ENCODE results near the gene UNC13B.

Gene UNC13B

GRCh38 chr9:35254984-35255857 lies 93.4 kb downstream of the UNC13B start:
- Histone ChIP-seq H3K27me3 (ENCODE audit: insufficient read depth, low read length) (no peaks in the 10 kb centered on the region), H3K79me2 (ENCODE audit: control insufficient read depth, insufficient read depth, low read length, unreplicated experiment) (no peaks in the 10 kb centered on the region), H3K4me3 (ENCODE audit: low read depth, low read length) (no peak overlapping the region), H3K4me1 (ENCODE audit: control insufficient read depth, insufficient read depth, low read length, unreplicated experiment) (peaks cover 4% of the 10 kb centered on the region), H3K36me3 (ENCODE audit: insufficient read depth, low read length) (no peaks in the 10 kb centered on the region), H2AFZ (ENCODE audit: low read length, unreplicated experiment) (no peak overlapping the region), H3K27ac (ENCODE audit: low read depth, low read length) (no peak overlapping the region)

- H3K4me1 ChIP-seq (ENCODE audit: control insufficient read depth, insufficient read depth, low read length, unreplicated experiment) = peaks cover 4% of the 10 kb centered on the region
Measured at GRCh38 chr9:35257986-35258659, 96.3 kb downstream of the UNC13B start.

GRCh38 chr9:35258660-35259474 lies 97.1 kb downstream of the UNC13B start:
- no peak overlapping the region for H2AFZ ChIP-seq (ENCODE audit: low read length, unreplicated experiment)
- peaks cover 4% of the 10 kb centered on the region for H3K4me1 ChIP-seq (ENCODE audit: control insufficient read depth, insufficient read depth, low read length, unreplicated experiment)
- H3K27me3 ChIP-seq (ENCODE audit: insufficient read depth, low read length) = no peaks in the 10 kb centered on the region
- no peaks in the 10 kb centered on the region for H3K36me3 ChIP-seq (ENCODE audit: insufficient read depth, low read length)
- no peak overlapping the region for H3K27ac ChIP-seq (ENCODE audit: low read depth, low read length)
- no peaks in the 10 kb centered on the region for H3K79me2 ChIP-seq (ENCODE audit: control insufficient read depth, insufficient read depth, low read length, unreplicated experiment)
- no peak overlapping the region for H3K4me3 ChIP-seq (ENCODE audit: low read depth, low read length)

More at GRCh38 chr9:35257986-35258659, 96.3 kb downstream of the UNC13B start:
- Histone ChIP-seq H3K79me2 (ENCODE audit: control insufficient read depth, insufficient read depth, low read length, unreplicated experiment) (no peaks in the 10 kb centered on the region), H3K27me3 (ENCODE audit: insufficient read depth, low read length) (no peaks in the 10 kb centered on the region), H2AFZ (ENCODE audit: low read length, unreplicated experiment) (no peak overlapping the region), H3K4me3 (ENCODE audit: low read depth, low read length) (no peak overlapping the region), H3K27ac (ENCODE audit: low read depth, low read length) (no peak overlapping the region), H3K36me3 (ENCODE audit: insufficient read depth, low read length) (no peaks in the 10 kb centered on the region)

- peaks cover 4% of the 10 kb centered on the region for H3K4me1 ChIP-seq (ENCODE audit: control insufficient read depth, insufficient read depth, low read length, unreplicated experiment)
Measured at GRCh38 chr9:35260186-35260585, 98.4 kb downstream of the UNC13B start.

GRCh38 chr9:35262064-35262463 lies 100.3 kb downstream of the UNC13B start:
- Histone ChIP-seq H3K79me2 (ENCODE audit: control insufficient read depth, insufficient read depth, low read length, unreplicated experiment) (no peaks in the 10 kb centered on the region), H3K36me3 (ENCODE audit: insufficient read depth, low read length) (no peaks in the 10 kb centered on the region), H2AFZ (ENCODE audit: low read length, unreplicated experiment) (no peak overlapping the region), H3K4me3 (ENCODE audit: low read depth, low read length) (no peak overlapping the region), H3K27me3 (ENCODE audit: insufficient read depth, low read length) (no peaks in the 10 kb centered on the region), H3K4me1 (ENCODE audit: control insufficient read depth, insufficient read depth, low read length, unreplicated experiment) (no peaks in the 10 kb centered on the region), H3K27ac (ENCODE audit: low read depth, low read length) (no peak overlapping the region)

More at GRCh38 chr9:35260186-35260585, 98.4 kb downstream of the UNC13B start:
- H2AFZ ChIP-seq (ENCODE audit: low read length, unreplicated experiment) = no peak overlapping the region
- H3K36me3 ChIP-seq (ENCODE audit: insufficient read depth, low read length) = no peaks in the 10 kb centered on the region
- H3K27ac ChIP-seq (ENCODE audit: low read depth, low read length) = no peak overlapping the region
- H3K79me2 ChIP-seq (ENCODE audit: control insufficient read depth, insufficient read depth, low read length, unreplicated experiment) = no peaks in the 10 kb centered on the region
- H3K4me3 ChIP-seq (ENCODE audit: low read depth, low read length) = no peak overlapping the region
- no peaks in the 10 kb centered on the region for H3K27me3 ChIP-seq (ENCODE audit: insufficient read depth, low read length)

GRCh38 chr9:35267710-35268109 lies 105.9 kb downstream of the UNC13B start:
- Histone ChIP-seq H3K36me3 (ENCODE audit: insufficient read depth, low read length) (no peaks in the 10 kb centered on the region), H3K27ac (ENCODE audit: low read depth, low read length) (no peak overlapping the region), H2AFZ (ENCODE audit: low read length, unreplicated experiment) (no peak overlapping the region), H3K79me2 (ENCODE audit: control insufficient read depth, insufficient read depth, low read length, unreplicated experiment) (no peaks in the 10 kb centered on the region), H3K27me3 (ENCODE audit: insufficient read depth, low read length) (no peaks in the 10 kb centered on the region), H3K4me1 (ENCODE audit: control insufficient read depth, insufficient read depth, low read length, unreplicated experiment) (peaks cover 3% of the 10 kb centered on the region), H3K4me3 (ENCODE audit: low read depth, low read length) (no peak overlapping the region)

- no peak overlapping the region for H3K4me3 ChIP-seq (ENCODE audit: low read depth, low read length)
- H3K79me2 ChIP-seq (ENCODE audit: control insufficient read depth, insufficient read depth, low read length, unreplicated experiment) = no peaks in the 10 kb centered on the region
- H2AFZ ChIP-seq (ENCODE audit: low read length, unreplicated experiment) = no peak overlapping the region
- H3K4me1 ChIP-seq (ENCODE audit: control insufficient read depth, insufficient read depth, low read length, unreplicated experiment) = peaks cover 13% of the 10 kb centered on the region
- no peaks in the 10 kb centered on the region for H3K27me3 ChIP-seq (ENCODE audit: insufficient read depth, low read length)
- H3K36me3 ChIP-seq (ENCODE audit: insufficient read depth, low read length) = no peaks in the 10 kb centered on the region
- H3K27ac ChIP-seq (ENCODE audit: low read depth, low read length) = no peak overlapping the region
Measured at GRCh38 chr9:35269919-35270318, 108.1 kb downstream of the UNC13B start.

- Histone ChIP-seq H3K4me1 (ENCODE audit: control insufficient read depth, insufficient read depth, low read length, unreplicated experiment) (peaks cover 13% of the 10 kb centered on the region), H3K4me3 (ENCODE audit: low read depth, low read length) (no peak overlapping the region), H3K27me3 (ENCODE audit: insufficient read depth, low read length) (no peaks in the 10 kb centered on the region), H3K36me3 (ENCODE audit: insufficient read depth, low read length) (no peaks in the 10 kb centered on the region), H3K27ac (ENCODE audit: low read depth, low read length) (no peak overlapping the region), H2AFZ (ENCODE audit: low read length, unreplicated experiment) (no peak overlapping the region), H3K79me2 (ENCODE audit: control insufficient read depth, insufficient read depth, low read length, unreplicated experiment) (no peaks in the 10 kb centered on the region)
Measured at GRCh38 chr9:35271637-35272036, 109.8 kb downstream of the UNC13B start.

GRCh38 chr9:35272989-35273388 lies 111.2 kb downstream of the UNC13B start:
- Histone ChIP-seq H2AFZ (ENCODE audit: low read length, unreplicated experiment) (peak overlapping the region; percentile 17), H3K79me2 (ENCODE audit: control insufficient read depth, insufficient read depth, low read length, unreplicated experiment) (no peaks in the 10 kb centered on the region), H3K4me3 (ENCODE audit: low read depth, low read length) (no peak overlapping the region), H3K36me3 (ENCODE audit: insufficient read depth, low read length) (no peaks in the 10 kb centered on the region), H3K27me3 (ENCODE audit: insufficient read depth, low read length) (no peaks in the 10 kb centered on the region), H3K27ac (ENCODE audit: low read depth, low read length) (peak overlapping the region; percentile 56), H3K4me1 (ENCODE audit: control insufficient read depth, insufficient read depth, low read length, unreplicated experiment) (peaks cover 24% of the 10 kb centered on the region)

- Histone ChIP-seq H3K79me2 (ENCODE audit: control insufficient read depth, insufficient read depth, low read length, unreplicated experiment) (no peaks in the 10 kb centered on the region), H2AFZ (ENCODE audit: low read length, unreplicated experiment) (peak overlapping the region; percentile 17), H3K4me3 (ENCODE audit: low read depth, low read length) (no peak overlapping the region), H3K27ac (ENCODE audit: low read depth, low read length) (peak overlapping the region; percentile 56), H3K27me3 (ENCODE audit: insufficient read depth, low read length) (no peaks in the 10 kb centered on the region), H3K36me3 (ENCODE audit: insufficient read depth, low read length) (no peaks in the 10 kb centered on the region), H3K4me1 (ENCODE audit: control insufficient read depth, insufficient read depth, low read length, unreplicated experiment) (peaks cover 29% of the 10 kb centered on the region)
Measured at GRCh38 chr9:35273591-35273990, 111.8 kb downstream of the UNC13B start.

All from ACC112 (cell line).